Central memory CD8-positive, alpha-beta T cell (primary cell): Measurements from ENCODE around the gene ZNF548.
A peak's percentile ranks its signal among the peaks of the same experiment; 100 is the strongest.

Experiments used
- ATAC-seq: fragments of 150-1000 bp; cut with Tn5 transposase; replicated peaks from 2 replicates; pipeline ENCODE4 v1.10.0; 2022; ENCODE audit warnings: mild to moderate bottlenecking, moderate FRiP score, moderate number of reproducible peaks; ENCODE audit not compliant: poor library complexity, severe bottlenecking; ENCODE audit errors: extremely low read depth
- DNase-seq, 2 donors: peaks; one replicate each; pipeline ENCODE4 v3.0.0; 2021; ENCODE audit warnings: low spot score in 2 of 2
- H3K27ac Mint-ChIP-seq: one replicate; pipeline ENCODE4 v1.8.0; 2022; ENCODE audit warnings: low read depth, mild to moderate bottlenecking, moderate library complexity, mixed read lengths
- H3K27me3 Mint-ChIP-seq: one replicate; pipeline ENCODE4 v1.8.0; 2022; ENCODE audit warnings: mixed read lengths
- H3K36me3 Mint-ChIP-seq: one replicate; pipeline ENCODE4 v1.8.0; 2022; ENCODE audit warnings: mild to moderate bottlenecking, moderate library complexity, mixed read lengths; ENCODE audit not compliant: insufficient read depth
- H3K4me1 Mint-ChIP-seq: one replicate; pipeline ENCODE4 v1.8.0; 2022; ENCODE audit warnings: mixed read lengths
- H3K4me3 Mint-ChIP-seq: one replicate; pipeline ENCODE4 v1.8.0; 2022; ENCODE audit warnings: mild to moderate bottlenecking, moderate library complexity, mixed read lengths
- H3K9me3 Mint-ChIP-seq: one replicate; pipeline ENCODE4 v1.8.0; 2022; ENCODE audit warnings: mixed read lengths

The ZNF548 gene

DNA sequence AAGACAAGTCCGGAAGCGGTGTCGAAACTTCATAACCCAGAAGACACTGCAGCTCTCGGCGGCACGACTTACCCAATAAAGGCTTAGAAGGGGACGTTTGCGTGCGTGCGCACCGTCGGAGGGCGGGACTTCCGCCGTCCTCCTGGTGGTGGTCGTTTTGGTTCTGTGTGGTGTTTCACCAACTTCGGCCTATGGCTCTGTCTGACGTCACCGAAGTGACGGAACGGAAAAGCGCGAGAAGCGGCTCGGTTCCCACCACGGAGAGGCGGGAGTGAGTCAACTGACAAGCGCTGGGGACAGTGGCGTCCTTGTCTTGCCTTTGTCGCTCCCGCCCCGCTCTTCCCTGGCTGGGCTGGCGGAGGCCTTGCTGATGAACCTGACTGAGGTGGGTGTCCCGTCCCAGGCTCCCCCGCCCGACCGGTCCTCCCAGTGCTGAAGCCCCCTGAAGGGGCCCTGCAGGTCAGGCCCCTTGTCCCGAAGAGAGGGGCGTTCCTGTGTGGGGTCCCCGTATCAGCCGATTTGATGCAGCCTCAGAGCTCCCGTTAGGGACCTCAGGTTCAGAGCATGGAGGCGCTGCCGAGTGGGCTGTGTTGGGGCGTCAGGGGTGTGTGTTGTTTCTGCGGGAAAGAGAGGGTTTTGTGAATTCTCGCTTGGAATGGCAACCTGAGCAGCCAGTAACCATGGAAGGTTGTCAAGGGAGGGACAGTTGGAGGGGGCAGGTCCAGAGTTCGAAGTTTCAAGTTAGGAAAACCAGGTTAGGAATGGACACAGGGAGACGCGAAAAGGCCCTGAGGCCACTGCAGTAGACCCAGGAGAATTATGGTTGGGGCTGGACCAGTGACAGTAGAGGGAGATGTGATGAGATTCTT, at the start of gene ZNF548:
TSS of gene ZNF548 (plus strand) at position 125 of the 869 bp plus-strand sequence. CDS start at position 371, 246 bp downstream.
- H3K27me3 Mint-ChIP-seq = no peaks in the 10 kb centered on the region
- H3K4me3 Mint-ChIP-seq = peak within 1 kb of the TSS; percentile 84
- peaks cover 23% of the 10 kb centered on the region for H3K36me3 Mint-ChIP-seq
- peak within 1 kb of the TSS; percentile 97 for H3K27ac Mint-ChIP-seq
- peaks cover 42% of the 10 kb centered on the region for H3K4me1 Mint-ChIP-seq
- DNase-seq (peak; percentile 96 to 98), ATAC-seq (peak; percentile 99)
- H3K9me3 Mint-ChIP-seq = no peaks in the 10 kb centered on the region

DNA sequence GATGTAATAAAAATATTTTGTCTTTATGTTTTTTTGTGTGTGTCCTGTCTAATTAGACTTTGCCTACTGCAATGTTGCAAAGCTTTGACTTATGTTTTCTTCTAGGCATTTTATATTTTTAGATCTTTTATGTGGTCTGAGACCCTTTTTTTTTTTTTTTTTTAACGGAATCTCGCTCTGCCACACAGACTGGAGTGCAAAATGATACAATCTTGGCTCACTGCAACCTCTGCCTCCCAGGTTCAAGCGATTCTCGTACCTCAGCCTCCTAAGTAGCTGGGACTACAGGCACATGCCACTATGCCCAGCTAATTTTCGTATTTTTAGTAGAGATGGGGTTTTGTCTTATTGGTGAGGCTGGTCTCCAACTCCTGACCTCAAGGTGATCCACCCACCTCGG, 47.1 kb upstream of the ZNF548 start:
- DNase-seq (no peak), ATAC-seq (no peak)
- Mint-ChIP-seq H3K4me1 (no peaks in the 10 kb centered on the region), H3K9me3 (peaks cover 6% of the 10 kb centered on the region), H3K27me3 (peaks cover 7% of the 10 kb centered on the region), H3K36me3 (no peaks in the 10 kb centered on the region), H3K27ac (no peak overlapping the region), H3K4me3 (no peak overlapping the region)

DNA sequence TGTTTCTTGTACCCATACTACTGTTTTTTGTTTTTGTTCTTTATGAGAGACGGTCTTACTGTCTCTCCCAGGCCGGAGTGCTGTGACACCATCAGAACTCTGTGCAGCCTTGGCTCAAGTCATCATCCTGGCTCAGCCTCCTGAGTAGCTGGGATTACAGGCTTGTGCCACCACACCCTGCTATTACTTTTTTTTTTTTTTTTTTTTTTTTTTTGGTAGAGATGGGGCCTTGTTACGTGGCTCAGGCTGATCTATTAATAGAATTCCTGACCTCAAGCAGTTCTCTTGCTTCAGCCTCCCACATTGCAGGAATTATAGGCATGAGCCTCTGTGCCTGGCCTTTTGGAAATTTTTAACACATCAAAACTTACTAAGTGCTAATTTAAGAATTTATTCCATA, 41.5 kb upstream of the ZNF548 start:
- Mint-ChIP-seq H3K36me3 (peaks cover 10% of the 10 kb centered on the region), H3K27me3 (peaks cover 7% of the 10 kb centered on the region), H3K9me3 (peaks cover 15% of the 10 kb centered on the region), H3K27ac (no peak overlapping the region), H3K4me3 (no peak overlapping the region), H3K4me1 (peaks cover 25% of the 10 kb centered on the region)
- ATAC-seq (no peak), DNase-seq (no peak)

DNA sequence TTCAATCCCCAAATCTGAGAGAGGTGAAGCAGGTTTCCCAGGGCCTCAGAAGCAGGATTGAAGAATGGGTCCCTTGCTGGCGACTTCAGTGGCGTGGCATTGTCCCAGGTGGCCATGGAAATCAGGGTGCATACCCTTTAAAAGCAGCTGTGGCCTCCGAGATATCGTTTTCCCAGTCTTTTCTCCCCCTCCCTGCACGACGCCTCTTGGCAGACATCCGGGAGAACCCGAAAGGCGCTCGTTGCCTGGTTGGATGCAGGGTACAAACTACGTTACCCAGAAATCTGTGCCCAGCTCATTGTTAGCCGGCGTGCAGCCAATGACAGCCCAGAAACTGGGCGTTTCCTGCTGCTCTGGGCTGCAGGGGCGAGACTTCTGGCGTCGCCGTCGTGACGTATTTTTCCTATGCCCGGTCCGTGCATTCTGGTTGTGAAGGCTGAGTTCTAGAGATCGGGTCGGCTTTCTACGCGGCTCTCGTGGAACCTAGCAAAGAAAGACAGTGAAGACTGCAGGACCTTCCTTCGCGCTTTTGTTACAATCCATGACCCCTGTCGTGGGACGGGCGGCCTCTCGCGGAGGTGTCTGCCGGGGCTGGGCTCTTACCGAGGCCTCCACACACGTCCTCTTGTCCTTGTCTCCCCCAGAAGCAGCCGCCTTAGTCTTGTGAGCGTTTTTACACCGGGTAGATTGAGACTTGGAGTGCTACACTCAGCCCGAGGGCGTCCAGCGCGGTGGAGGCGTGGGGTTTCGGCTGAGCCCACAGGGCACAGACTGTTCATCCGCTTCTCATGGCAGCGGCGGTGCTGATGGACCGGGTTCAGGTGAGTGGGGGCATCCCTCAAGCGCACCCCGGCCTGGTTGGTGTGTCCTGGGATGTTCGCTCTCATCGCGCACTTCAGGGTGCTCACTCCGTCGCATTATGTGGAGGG, 38.5 kb upstream of the ZNF548 start, which contains the start of gene ZNF304:
TSS of gene ZNF304 (plus strand) at position 395 of the 929 bp plus-strand sequence. CDS start at position 789, 394 bp downstream.
- Mint-ChIP-seq H3K27ac (peak within 1 kb of the TSS; percentile 94), H3K27me3 (no peaks in the 10 kb centered on the region), H3K4me1 (peaks cover 29% of the 10 kb centered on the region), H3K9me3 (peaks cover 26% of the 10 kb centered on the region), H3K36me3 (peaks cover 27% of the 10 kb centered on the region), H3K4me3 (peak within 1 kb of the TSS; percentile 98)
- ATAC-seq = peak; percentile 99
- DNase-seq = peak; percentile 55 to 70

DNA sequence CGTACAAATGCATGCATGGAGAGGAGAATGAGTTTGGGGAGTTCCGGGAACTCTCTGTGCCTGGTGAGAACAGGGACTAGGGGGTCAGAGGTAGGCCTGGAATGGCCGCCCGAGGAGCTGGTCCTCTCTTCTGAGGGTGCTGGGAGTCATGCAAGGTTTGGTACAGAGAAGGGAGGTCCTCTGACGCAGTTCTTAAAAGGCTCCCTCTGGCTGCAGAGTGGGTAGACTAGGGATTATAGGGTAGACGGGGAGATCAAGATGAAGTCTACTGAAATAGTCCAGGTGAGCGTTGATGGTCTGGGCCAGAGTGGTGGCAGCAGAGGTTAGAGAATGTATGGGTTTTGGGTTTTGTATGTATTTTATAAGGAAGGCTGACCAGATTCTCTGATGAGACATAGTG, 37.8 kb upstream of the ZNF548 start:
- H3K9me3 Mint-ChIP-seq = peaks cover 26% of the 10 kb centered on the region
- peaks cover 29% of the 10 kb centered on the region for H3K4me1 Mint-ChIP-seq
- peak overlapping the region; percentile 98 for H3K4me3 Mint-ChIP-seq
- no peak for DNase-seq
- H3K27me3 Mint-ChIP-seq = no peaks in the 10 kb centered on the region
- H3K27ac Mint-ChIP-seq = peak overlapping the region; percentile 94
- ATAC-seq = no peak
- H3K36me3 Mint-ChIP-seq = peaks cover 27% of the 10 kb centered on the region

DNA sequence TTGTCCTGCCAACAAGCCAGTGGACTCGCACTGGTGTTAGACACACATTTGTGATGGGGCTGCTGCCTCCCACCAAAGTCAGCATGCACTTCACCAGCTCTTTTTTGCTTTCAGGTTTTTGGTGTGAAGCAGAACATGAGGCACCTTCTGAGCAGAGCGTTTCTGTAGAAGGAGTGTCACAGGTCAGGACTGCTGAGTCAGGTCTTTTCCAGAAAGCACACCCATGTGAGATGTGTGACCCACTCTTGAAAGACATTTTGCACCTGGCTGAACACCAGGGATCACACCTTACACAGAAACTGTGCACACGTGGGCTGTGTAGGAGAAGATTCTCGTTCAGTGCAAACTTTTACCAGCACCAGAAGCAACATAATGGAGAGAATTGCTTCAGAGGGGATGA, 33.7 kb upstream of the ZNF548 start:
- peaks cover 26% of the 10 kb centered on the region for H3K4me1 Mint-ChIP-seq
- peaks cover 26% of the 10 kb centered on the region for H3K36me3 Mint-ChIP-seq
- DNase-seq = no peak
- no peaks in the 10 kb centered on the region for H3K27me3 Mint-ChIP-seq
- H3K9me3 Mint-ChIP-seq = peaks cover 26% of the 10 kb centered on the region
- H3K4me3 Mint-ChIP-seq = no peak overlapping the region
- H3K27ac Mint-ChIP-seq = no peak overlapping the region
- ATAC-seq = no peak

DNA sequence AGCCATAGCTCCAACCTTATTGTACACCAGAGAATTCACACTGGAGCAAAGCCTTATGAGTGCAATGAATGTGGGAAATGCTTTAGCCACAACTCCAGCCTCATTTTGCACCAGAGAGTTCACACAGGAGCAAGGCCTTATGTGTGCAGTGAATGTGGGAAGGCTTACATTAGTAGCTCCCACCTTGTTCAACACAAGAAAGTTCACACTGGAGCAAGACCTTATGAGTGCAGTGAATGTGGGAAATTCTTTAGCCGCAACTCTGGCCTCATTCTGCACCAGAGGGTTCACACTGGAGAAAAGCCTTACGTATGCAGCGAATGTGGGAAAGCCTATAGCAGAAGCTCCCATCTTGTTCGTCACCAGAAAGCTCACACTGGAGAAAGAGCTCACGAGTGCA, 32.2 kb upstream of the ZNF548 start:
- H3K9me3 Mint-ChIP-seq = peaks cover 18% of the 10 kb centered on the region
- no peak overlapping the region for H3K4me3 Mint-ChIP-seq
- H3K36me3 Mint-ChIP-seq = peaks cover 20% of the 10 kb centered on the region
- no peak for ATAC-seq
- H3K4me1 Mint-ChIP-seq = peaks cover 11% of the 10 kb centered on the region
- no peak for DNase-seq
- H3K27ac Mint-ChIP-seq = no peak overlapping the region
- H3K27me3 Mint-ChIP-seq = no peaks in the 10 kb centered on the region

DNA sequence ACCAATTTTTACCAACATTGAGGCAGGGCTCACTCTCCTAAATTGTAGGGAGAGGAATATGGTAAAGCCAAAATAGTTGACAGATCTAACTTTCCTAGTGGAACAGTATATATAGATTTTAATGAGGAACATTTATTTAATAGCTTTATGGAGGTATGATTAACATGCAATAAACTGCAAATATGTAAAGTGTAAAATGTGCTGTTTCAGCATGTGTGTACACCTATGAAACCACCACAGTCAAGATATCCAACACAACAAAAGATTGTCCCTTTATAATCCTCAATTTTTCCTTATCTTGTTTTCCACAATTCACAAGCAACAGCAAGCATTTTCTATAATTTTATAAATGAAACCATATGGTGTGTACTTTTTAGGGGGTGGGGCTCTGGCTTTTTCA, 30.4 kb upstream of the ZNF548 start:
- peaks cover 18% of the 10 kb centered on the region for H3K4me1 Mint-ChIP-seq
- no peak overlapping the region for H3K4me3 Mint-ChIP-seq
- DNase-seq (no peak), ATAC-seq (no peak)
- peaks cover 24% of the 10 kb centered on the region for H3K36me3 Mint-ChIP-seq
- H3K27me3 Mint-ChIP-seq = no peaks in the 10 kb centered on the region
- no peak overlapping the region for H3K27ac Mint-ChIP-seq
- H3K9me3 Mint-ChIP-seq = peaks cover 13% of the 10 kb centered on the region

DNA sequence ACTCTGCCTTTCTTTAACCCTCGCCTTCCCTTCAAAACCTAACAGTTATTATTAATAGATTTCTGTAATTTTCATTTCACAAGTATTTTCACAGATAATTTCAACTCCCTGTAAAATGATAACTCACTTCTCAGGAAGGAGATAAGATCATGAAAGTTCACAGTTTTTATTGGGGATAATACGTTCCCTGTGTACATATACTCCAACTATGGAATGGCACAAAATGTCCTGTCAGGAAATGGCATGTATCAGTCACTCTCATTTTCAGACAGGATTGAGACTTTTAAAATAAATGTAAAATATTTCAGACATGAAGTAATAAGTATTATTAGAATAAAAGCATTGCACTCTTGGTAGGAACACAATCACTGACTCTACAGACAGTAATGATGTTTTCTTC, 27.2 kb upstream of the ZNF548 start:
- Mint-ChIP-seq H3K4me3 (peak overlapping the region; percentile 88), H3K9me3 (peaks cover 7% of the 10 kb centered on the region)

DNA sequence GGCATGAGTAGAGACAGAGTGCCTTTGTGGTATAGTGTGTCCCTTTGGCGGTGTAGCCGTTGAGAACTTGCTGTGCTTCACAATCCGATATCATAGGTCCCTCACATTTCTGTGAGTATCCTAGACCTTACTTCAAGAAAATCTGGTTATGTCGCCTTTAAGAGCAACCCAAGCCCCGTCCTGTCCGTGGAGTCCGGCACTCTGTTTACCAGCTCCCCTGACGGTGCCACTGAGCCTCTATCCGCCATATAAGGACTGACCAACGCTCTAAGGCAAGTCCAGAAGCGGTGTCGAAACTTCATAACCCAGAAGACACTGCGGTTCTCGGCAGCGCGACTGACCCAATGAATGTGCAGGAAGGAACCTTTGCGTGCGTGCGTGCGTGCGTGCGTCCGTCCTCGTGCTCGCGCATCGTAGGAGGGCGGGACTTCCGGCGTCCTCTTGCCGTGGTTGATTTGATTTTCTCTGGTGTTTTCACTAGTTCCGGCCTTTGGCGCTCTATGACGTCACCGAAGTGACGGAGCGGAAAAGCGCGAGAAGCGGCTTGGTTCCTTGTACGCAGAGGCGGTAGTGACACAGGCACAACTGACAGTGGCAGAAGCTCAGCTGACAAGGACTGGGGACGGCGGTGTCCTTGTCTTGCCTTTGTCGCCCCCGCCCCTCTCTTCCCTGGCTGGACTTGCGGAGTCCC, 26.5 kb upstream of the ZNF548 start, which contains the start of the genes TRAPPC2B and ZNF547:
TSS of gene TRAPPC2B (plus strand) at position 555 of the 691 bp plus-strand sequence. CDS start 1,283 bp downstream, outside the sequence.
TSS of gene ZNF547 (plus strand) at position 555 of the 691 bp plus-strand sequence. CDS start 5,005 bp downstream, outside the sequence.
- DNase-seq (peak; percentile 96 to 99), ATAC-seq (peak; percentile 94)
- Mint-ChIP-seq H3K27me3 (no peaks in the 10 kb centered on the region), H3K4me3 (peak within 1 kb of the TSS; percentile 88), H3K4me1 (peaks cover 19% of the 10 kb centered on the region), H3K36me3 (peaks cover 13% of the 10 kb centered on the region), H3K27ac (peak within 1 kb of the TSS; percentile 97), H3K9me3 (peaks cover 7% of the 10 kb centered on the region)

More for the DNA sequence above, 27.2 kb upstream of the ZNF548 start:
- H3K4me1 Mint-ChIP-seq = peaks cover 19% of the 10 kb centered on the region
- peak overlapping the region; percentile 97 for H3K27ac Mint-ChIP-seq
- peaks cover 13% of the 10 kb centered on the region for H3K36me3 Mint-ChIP-seq
- no peaks in the 10 kb centered on the region for H3K27me3 Mint-ChIP-seq
- no peak for DNase-seq
- no peak for ATAC-seq

DNA sequence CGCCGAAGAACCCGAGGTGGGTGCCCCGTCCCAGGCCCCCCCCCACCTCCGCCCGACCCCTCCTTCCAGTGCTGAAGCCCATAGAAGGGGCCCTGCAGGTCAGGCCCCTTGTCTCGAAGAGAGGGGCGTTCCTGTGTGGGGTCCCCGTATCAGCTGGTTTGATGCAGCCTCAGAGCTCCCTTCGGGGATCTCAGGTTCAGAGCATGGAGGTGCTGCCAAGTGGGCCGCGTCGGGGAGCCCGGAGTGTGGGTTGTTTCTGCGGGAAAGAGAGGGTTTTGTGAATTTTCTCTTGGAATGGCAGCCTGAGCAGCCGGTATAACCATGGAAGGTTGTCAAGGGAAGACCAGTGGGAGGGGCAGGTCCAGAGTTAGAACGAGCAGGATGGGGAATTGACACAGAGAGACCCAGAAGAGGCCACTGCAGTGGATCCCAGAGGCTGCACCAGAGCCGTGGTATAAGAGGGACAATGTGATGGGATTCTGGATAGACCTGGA, 25.9 kb upstream of the ZNF548 start:
- Mint-ChIP-seq H3K9me3 (peaks cover 10% of the 10 kb centered on the region), H3K27me3 (no peaks in the 10 kb centered on the region), H3K36me3 (peaks cover 13% of the 10 kb centered on the region), H3K4me1 (peaks cover 22% of the 10 kb centered on the region), H3K4me3 (peak overlapping the region; percentile 88), H3K27ac (peak overlapping the region; percentile 97)
- peak; percentile 18 for ATAC-seq
- DNase-seq = no peak
